AG10803 (cell line): Measurements from ENCODE around the gene KLHL3.

Experiments
- DNase-seq: peaks from one replicate; pipeline ENCODE4 v3.0.0; 2010; ENCODE audit warnings: low read depth
- H3K4me3 ChIP-seq: 2 replicates; pipeline ENCODE4 v1.5.1; 2011; ENCODE audit warnings: mild to moderate bottlenecking, low read length, control low read depth
- TF ChIP-seq, protein P1 (sequence below): conservative IDR thresholded peaks from 2 replicates; pipeline ENCODE4 v1.5.1; 2011; ENCODE audit warnings: mild to moderate bottlenecking, low read length, control low read depth, inconsistent platforms

The KLHL3 gene

DNA sequence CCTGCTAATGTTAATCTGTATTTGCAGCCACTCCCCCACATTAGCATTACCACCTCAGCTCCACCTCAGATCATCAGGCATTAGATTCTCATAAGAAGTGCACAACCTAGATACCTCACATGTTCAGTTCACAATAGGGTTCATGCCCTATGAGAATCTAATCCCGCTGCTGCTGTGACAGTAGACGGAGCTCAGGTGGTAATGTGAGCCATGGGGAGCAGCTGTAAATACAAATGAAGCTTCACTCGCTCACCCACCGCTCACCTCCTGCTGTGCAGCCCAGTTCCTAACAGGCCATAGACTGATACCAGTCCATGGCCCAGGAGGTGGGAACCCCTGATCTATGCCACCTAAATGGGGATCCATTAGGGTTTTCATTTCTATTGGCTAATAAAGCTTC, 24.4 kb upstream of the KLHL3 start:
- no peak overlapping the region for H3K4me3 ChIP-seq
- TF ChIP-seq, protein P1, sequence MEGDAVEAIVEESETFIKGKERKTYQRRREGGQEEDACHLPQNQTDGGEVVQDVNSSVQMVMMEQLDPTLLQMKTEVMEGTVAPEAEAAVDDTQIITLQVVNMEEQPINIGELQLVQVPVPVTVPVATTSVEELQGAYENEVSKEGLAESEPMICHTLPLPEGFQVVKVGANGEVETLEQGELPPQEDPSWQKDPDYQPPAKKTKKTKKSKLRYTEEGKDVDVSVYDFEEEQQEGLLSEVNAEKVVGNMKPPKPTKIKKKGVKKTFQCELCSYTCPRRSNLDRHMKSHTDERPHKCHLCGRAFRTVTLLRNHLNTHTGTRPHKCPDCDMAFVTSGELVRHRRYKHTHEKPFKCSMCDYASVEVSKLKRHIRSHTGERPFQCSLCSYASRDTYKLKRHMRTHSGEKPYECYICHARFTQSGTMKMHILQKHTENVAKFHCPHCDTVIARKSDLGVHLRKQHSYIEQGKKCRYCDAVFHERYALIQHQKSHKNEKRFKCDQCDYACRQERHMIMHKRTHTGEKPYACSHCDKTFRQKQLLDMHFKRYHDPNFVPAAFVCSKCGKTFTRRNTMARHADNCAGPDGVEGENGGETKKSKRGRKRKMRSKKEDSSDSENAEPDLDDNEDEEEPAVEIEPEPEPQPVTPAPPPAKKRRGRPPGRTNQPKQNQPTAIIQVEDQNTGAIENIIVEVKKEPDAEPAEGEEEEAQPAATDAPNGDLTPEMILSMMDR: no peak
- no peak for DNase-seq

DNA sequence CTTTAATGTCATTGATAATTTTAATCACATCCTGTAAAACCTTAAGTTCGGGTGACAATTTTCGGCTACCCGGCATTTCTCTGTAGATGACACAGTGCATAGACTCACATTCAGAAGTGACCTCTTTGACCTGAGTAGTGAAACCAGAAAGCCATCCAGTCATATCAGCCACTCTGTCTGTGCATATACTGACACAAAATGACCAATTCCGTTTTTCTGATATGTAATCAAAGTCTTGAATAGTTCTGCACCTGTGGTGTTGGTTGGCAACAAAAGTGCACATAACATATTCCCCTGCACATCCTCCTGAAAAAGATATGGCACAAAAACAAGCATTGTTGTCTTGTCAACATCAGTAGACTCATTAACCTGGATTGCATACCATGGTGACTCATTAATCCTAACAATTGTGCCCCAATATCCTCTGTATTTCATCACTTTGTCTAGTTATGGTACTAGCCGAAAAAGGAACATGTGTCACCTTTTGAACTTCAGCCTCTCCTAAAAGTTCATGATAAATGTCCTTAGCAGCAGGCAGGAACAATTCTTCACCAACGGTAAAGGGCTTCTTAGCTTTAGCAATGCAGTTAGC, 22.9 kb upstream of the KLHL3 start:
- TF ChIP-seq, protein P1: no peak
- no peak for DNase-seq
- H3K4me3 ChIP-seq: no peak overlapping the region

DNA sequence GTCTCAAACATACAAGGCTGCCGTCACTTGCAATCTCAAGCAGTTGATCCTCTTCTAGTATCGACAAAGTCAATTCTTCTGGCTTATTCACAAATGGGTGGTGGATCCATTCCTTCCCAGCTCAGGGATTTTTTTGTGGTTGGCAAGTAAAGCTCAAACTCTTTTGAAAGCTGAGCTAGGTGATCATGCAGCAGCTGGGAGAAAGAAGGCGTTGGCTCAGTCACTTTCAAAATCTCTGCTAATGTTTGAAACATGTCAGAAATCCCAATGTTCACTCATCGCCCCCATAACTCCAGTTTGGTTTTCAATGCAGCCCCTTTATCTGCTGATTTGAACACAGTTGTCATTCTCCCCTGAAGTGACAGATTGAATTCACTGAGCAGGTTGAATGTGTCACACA, 22.2 kb upstream of the KLHL3 start:
- H3K4me3 ChIP-seq: no peak overlapping the region
- TF ChIP-seq, protein P1: no peak
- no peak for DNase-seq

DNA sequence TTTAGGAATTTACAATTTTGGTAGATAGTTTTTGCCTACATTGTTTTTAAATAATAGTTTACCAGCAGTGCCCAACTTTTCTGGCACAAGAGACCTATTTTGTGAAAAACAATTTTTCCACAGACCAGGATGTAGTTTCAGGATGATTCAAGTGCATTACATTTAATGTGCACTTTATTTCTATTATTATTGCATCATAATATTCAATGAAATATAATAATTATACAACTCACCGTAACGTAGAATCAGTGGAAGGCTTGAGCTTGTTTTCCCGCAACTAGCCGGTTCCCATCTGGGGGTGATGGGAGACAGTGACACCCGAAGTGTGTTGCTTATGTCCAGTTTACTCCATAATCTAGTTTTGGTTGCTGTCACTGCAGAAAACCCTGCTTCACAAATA, 21.7 kb upstream of the KLHL3 start:
- H3K4me3 ChIP-seq: no peak overlapping the region
- DNase-seq: no peak
- TF ChIP-seq, protein P1: no peak

DNA sequence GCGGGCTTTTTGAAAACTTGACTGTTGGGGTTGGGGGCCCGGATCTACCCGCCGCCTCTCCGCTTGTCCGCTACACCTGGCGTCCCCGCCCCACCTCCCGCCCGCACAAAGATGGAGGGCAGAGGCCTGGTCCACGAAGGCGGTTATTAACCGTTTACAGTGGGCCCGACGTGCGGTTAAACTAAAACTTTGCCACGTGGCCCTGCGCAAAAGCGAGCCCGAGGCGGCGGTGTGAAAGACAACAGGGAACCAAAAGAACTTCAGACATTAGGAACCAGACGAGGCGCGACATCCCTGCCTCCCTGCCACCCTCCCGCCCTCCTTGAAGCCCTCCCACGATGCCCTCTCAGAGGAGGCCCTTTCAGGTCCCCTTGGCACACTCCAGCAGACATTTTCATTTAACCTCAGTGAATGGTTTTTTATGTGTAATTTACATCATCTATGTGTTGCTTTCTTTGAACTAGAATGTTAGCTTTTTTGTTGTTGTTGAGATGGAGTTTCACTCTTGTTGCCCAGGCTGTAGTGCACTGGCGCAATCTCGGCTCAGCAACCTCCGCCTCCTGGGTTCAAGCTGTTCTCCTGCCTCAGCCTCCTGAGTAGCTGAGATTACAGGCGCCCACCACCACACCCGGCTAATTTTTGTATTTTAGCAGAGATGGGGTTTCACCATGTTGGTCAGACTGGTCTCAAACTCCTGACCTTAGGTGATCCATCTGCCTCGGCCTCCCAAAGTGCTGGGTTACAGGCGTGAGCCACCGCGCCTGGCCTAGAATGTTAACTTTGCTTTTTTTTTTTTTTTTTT, 19.3 kb upstream of the KLHL3 start:
- TF ChIP-seq, protein P1: no peak
- DNase-seq: no peak
- H3K4me3 ChIP-seq: peak overlapping the region; percentile 97

DNA sequence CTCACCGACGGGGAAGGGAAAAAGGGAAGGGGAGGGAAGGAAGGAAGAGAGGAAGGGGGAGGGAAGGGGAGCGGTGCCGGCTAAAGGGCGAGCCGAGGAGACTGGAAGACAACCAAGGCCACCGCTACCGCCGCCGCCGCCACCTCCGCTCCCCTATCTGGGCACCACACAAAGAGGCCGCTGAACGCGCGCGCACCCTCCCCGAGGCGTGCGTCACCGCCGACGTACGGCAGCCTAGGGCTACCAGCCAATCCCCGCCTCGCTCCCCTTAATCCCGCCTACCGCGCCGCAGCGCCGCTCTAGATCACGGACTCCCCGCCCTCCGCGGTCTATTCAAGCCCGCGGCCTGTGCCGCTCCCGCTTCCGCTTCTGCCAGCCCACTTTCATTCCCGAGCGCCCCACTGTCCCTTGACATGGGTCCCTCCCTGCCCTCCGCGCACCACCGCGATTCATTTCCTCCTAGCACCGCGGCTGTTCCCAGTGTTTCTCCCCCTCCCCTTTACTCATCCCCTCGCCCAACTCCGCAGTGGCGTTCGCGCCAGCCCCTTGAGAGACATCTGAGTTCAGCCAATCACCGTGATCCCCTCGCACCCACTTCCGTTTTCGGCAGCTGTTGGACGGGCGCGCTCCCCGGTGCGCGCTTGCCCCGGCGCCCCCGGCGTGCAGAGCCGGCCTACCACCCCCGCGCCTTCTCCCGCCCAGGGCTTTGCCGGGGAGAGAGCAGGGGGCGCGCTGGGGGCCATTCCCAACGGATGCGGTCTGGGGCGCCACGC, 18.5 kb upstream of the KLHL3 start, which contains the start of gene HNRNPA0:
TSS of gene HNRNPA0 (minus strand) at position 176 of the 773 bp plus-strand sequence. CDS start 297 bp downstream, outside the sequence.
- H3K4me3 ChIP-seq: peak within 1 kb of the TSS; percentile 97
- DNase-seq: peak; percentile 96
- TF ChIP-seq, protein P1: no peak
